Activated CD4-positive, alpha-beta T cell treated with anti-CD3 and anti-CD28 coated beads, Interleukin-2, amount 50 U/mL, for 16 hours (primary cell): ENCODE results near the gene DDX27.

ENCODE experiments used
- DNase-seq: peaks from one replicate; pipeline ENCODE4 v3.0.0-alpha.2; 2020

Gene DDX27

GRCh38 chr20:49248879-49249665 is 29.9 kb downstream of the DDX27 start:
- no peak for DNase-seq

GRCh38 chr20:49252556-49253350 is 33.5 kb downstream of the DDX27 start:
- DNase-seq, result no peak

GRCh38 chr20:49256261-49256660 is 37.0 kb downstream of the DDX27 start:
- DNase-seq, result no peak

- DNase-seq, result no peak
These were observed 40.1 kb downstream of the DDX27 start for GRCh38 chr20:49259284-49259683.

GRCh38 chr20:49259799-49260198 is 40.6 kb downstream of the DDX27 start:
- DNase-seq, result no peak

- no peak for DNase-seq
These were observed 41.0 kb downstream of the DDX27 start for GRCh38 chr20:49260218-49260617.

- DNase-seq, result no peak
These were observed 42.0 kb downstream of the DDX27 start for GRCh38 chr20:49261173-49261572.

- no peak for DNase-seq
These were observed 43.2 kb downstream of the DDX27 start for GRCh38 chr20:49262444-49262843.

GRCh38 chr20:49267327-49267726 is 48.1 kb downstream of the DDX27 start:
- DNase-seq, result no peak

GRCh38 chr20:49268600-49269365 is 49.6 kb downstream of the DDX27 start:
- DNase-seq, result no peak

GRCh38 chr20:49270177-49270576 is 51.0 kb downstream of the DDX27 start:
- DNase-seq, result no peak

GRCh38 chr20:49270736-49271135 is 51.5 kb downstream of the DDX27 start:
- no peak for DNase-seq

GRCh38 chr20:49272654-49273053 is 53.4 kb downstream of the DDX27 start:
- DNase-seq, result peak; percentile 34

- DNase-seq, result no peak
These were observed 54.6 kb downstream of the DDX27 start for GRCh38 chr20:49273696-49274277.

GRCh38 chr20:49275216-49275615 is 56.0 kb downstream of the DDX27 start:
- DNase-seq, result no peak

GRCh38 chr20:49275636-49276035 is 56.4 kb downstream of the DDX27 start:
- no peak for DNase-seq

GRCh38 chr20:49276161-49276960 is 57.1 kb downstream of the DDX27 start:
- DNase-seq, result peak; percentile 74

- peak; percentile 77 for DNase-seq
These were observed 58.0 kb downstream of the DDX27 start for GRCh38 chr20:49276961-49277785.

- no peak for DNase-seq
These were observed 58.5 kb downstream of the DDX27 start for GRCh38 chr20:49277786-49278035.

GRCh38 chr20:49278036-49278817 is 59.0 kb downstream of the DDX27 start, which contains the start of gene ZNFX1:
TSS of gene ZNFX1 (minus strand) at chr20:49278057. CDS start at chr20:49275839, 2,218 bp downstream.
- DNase-seq, result peak; percentile 99
